Esophagus squamous epithelium (tissue), 4 donors: ENCODE measurements around the gene AAR2.

Experiments
- CTCF ChIP-seq, 6 experiments: fragments of 450-650 bp in 4 of 6; fragments of 200-600 bp in 2 of 6; sonication (generic) in 2 of 6; IDR thresholded peaks; one replicate each; pipeline ENCODE4 v1.5.1; 2016 to 2019; ENCODE audit warnings: antibody characterized with exemption in 6 of 6, mild to moderate bottlenecking in 4 of 6, moderate library complexity in 4 of 6
- POLR2A ChIP-seq, 4 donors: fragments of 450-650 bp; IDR thresholded peaks; one replicate each; pipeline ENCODE4 v1.6.1; 2017; ENCODE audit warnings: antibody characterized with exemption in 4 of 4, mild to moderate bottlenecking in 4 of 4, moderate library complexity in 3 of 4

GRCh38 chr20:36219671-36220220 is 16.5 kb upstream of the AAR2 start:
- TF ChIP-seq CTCF (IDR thresholded peaks at IDR 0.05) (no peak), POLR2A (IDR thresholded peaks at IDR 0.05) (no peak)
